NCI-H748 treated with DMSO at 0.1 percent for 48 hours (cell line): ENCODE data around the gene DSTYK.
A peak's percentile ranks its signal among the peaks of the same experiment; 100 is the strongest.

Source experiments
- DNase-seq: peaks from one replicate; lab custom pipeline; 2025; lab: John Stamatoyannopoulos, UW

The DSTYK gene, protein sequence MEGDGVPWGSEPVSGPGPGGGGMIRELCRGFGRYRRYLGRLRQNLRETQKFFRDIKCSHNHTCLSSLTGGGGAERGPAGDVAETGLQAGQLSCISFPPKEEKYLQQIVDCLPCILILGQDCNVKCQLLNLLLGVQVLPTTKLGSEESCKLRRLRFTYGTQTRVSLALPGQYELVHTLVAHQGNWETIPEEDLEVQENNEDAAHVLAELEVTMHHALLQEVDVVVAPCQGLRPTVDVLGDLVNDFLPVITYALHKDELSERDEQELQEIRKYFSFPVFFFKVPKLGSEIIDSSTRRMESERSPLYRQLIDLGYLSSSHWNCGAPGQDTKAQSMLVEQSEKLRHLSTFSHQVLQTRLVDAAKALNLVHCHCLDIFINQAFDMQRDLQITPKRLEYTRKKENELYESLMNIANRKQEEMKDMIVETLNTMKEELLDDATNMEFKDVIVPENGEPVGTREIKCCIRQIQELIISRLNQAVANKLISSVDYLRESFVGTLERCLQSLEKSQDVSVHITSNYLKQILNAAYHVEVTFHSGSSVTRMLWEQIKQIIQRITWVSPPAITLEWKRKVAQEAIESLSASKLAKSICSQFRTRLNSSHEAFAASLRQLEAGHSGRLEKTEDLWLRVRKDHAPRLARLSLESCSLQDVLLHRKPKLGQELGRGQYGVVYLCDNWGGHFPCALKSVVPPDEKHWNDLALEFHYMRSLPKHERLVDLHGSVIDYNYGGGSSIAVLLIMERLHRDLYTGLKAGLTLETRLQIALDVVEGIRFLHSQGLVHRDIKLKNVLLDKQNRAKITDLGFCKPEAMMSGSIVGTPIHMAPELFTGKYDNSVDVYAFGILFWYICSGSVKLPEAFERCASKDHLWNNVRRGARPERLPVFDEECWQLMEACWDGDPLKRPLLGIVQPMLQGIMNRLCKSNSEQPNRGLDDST

DNA sequence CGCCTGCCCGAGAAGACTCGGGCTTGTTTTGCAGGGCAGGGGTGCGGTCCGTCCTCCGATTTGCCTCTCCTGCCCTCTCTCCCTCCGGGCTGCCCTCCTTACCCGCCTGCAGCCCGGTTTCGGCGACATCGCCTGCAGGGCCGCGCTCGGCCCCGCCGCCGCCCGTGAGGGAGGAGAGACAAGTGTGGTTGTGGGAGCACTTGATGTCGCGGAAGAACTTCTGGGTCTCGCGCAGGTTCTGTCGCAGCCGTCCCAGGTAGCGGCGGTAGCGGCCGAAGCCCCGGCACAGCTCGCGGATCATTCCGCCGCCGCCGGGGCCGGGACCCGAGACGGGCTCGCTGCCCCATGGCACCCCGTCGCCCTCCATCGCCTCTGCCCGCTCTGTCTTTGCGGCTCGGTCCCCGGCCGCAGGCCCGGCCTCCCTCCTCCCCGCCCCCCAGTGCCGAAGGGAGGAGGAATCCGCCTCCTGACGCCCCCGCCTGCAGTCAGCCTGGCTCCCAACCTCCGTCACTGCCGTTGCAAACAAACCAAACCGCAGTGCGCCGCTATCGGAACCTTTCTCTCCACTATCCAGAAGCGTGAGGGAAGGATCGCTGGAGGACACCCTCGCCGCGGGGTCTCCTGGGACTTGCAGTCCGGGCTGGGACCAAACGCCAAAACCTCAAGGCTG is at the start of gene DSTYK:
Gene DSTYK, minus strand, starts transcription at position 534 of the 670 bp plus-strand sequence. Its CDS starts 167 bp downstream, at position 367.
- peak; percentile 54 for DNase-seq

DNA sequence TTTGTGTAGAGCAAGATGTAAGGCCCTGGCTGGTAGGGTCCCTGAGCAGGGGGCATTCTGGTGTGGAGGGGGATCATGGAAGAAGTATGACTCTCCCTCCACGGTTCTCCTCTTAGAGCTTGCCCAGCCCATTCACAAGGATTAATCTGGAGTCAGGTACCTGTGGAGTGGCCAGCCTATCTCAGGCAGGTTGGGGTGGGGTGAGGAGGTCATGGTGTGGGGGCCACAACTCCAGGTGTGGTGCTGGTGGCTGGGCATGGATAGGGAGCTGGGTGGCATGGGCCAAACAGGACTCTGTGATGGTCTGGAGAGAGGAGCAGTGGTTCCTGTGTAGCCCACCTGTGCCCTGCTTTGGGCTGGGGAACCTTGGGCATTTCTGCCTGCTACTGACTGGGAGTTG is 48.5 kb upstream of the DSTYK start:
- no peak for DNase-seq

DNA sequence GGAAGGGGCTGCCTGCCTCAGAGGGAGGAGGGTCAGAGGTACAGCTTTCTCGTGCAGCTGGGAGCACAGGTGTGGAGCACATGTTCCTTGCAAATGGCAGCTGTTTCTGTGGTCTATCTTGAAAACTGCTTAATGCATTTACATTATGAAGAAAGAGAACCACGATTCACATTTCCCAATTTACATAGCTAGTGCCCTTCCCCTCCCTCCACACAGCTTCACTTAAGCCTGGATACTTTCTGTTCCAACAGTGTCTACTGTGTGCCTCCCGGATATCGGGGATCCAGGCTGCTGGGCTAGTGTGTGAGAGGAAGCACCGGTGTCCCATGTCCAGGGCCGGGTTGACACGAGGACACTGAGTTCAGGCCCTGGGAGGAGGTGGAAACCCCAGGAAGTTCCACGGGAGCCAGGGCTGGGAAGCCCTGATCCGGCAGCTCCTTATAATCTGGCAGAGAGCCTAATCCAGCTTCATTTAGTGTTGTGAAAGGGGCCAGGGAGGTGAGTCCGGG is 47.9 kb upstream of the DSTYK start:
- no peak for DNase-seq

DNA sequence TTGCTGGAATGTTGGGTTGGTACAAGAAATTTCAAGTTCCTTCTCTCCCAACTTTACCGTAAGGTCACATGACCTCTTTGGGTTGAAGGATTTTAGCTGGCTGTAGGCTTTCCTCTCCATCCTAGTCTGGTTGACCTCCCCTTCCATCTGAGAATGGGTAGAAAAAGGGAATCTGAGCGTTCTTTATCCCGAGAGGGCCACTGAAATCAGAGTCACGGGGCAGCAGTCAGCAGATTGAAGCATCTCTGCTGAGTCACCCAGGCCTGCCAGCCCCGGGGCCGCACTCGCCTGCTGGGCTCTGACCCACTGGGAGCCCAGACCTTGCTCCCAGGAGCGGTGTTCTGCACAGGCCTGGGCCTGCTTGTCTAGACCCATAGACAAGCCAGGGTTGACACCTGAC is 47.2 kb upstream of the DSTYK start:
- DNase-seq, result no peak

DNA sequence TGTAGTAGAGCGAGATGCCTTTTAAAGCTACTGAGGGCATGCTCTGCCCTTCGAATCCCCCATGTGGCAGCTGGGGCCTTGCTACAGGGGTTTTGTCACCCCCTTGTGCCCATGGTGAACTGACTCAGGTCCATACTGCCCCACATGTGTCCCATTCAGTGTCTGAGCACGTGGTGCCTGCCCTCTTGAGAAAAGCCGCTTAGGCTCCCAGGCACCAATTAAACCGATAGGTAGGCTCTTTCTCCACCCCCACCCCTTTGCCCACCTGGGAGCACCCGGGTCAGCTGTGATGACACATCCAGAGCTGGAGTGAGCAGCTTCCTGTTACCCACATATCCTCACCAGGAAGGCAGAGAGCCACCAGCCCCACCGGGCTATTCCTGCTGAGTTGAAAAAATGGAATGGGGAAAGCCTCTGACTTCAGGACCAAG is 46.8 kb upstream of the DSTYK start:
- DNase-seq, result no peak

DNA sequence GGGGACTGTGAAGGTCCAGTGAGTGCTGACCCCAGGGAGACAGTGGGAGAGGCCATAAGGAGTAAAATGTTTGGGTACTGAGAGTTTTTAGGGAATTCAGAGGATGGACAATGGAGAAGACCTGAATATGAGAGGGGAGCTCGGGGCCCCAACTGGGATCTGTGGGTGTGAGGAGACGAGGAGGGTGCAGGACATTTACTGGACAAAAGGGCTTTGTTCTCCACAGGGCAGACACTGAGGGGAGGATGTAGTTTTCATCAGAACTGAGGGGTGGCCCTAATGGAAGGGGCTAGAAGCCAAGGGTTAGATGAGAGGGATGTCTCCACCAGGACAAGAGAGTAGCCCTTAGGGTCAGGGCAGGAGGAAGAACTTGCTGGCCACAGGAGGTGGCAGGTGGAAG is 46.2 kb upstream of the DSTYK start:
- DNase-seq, result no peak

DNA sequence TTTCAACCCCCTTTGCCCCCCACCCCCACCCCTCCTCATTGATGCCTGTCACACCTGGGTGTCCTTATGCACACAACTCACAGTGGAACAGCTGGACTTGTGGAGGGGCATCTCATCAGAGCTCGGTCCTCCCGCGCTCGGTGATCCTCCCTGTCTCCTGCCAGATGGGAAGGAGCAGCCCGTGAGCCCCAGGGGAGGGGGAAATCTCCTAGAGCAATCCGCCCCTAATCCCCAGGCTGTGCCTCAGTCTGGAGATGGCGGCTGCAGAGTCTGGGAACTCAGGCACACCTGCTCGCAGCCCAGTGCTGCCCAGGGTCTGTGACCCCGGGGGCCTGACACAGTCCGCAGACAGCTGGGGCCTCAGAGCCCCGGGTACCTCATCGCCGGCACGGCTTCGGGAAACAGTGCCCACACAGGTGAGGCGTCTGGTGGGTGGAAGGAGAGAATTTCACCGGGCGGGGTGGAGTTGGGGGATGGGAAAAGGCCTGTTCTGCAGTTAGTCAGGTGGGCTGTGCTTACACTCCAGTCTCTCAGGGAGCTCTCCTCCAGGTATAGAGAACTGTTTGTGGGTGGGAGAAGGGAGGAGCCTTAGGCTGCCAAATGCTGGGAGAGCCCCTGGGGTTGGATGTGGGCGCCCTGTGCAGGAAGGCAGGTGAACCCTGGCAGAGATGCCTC is 45.6 kb upstream of the DSTYK start:
- DNase-seq, result no peak

DNA sequence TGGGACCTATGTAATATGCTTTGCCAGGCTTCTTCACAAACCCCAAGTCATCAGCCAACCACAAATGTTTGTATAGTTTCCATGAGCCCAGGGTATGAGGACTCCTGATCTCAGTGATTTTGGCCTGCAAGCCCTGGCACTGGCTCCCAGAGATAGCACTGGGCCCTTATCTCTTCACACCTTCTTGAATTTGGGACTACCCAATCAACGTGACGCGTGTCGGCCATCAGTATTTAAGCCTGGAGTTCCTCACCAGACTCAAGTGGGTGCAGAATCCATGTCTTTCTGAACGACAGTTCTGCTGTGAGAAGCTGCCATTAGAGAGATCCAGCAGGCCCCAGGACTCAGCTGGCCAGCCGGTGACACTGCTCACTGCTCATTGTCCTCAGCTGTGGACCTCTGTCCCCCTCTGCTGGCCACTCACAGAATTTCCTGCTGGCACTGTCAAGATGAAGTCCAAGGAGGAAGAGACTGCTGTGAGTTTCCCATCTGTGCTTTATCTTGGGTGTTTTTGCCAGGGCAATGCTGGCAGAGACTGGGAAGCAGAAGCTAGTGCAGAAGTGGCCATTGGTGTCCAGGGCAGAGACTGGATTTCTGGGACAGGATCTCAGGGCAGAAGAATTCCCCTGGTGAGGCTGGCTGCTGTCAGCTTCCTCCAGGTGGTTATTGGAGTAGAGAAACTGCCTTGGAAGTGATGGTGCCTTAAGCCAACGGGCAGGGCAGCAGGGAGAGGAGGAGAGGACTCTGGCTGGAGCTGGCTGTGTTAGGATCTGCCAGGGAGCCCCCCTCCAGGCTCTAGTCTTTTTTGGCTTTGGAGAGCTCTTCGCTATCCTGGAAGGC is 44.7 kb upstream of the DSTYK start:
- peak; percentile 21 for DNase-seq

DNA sequence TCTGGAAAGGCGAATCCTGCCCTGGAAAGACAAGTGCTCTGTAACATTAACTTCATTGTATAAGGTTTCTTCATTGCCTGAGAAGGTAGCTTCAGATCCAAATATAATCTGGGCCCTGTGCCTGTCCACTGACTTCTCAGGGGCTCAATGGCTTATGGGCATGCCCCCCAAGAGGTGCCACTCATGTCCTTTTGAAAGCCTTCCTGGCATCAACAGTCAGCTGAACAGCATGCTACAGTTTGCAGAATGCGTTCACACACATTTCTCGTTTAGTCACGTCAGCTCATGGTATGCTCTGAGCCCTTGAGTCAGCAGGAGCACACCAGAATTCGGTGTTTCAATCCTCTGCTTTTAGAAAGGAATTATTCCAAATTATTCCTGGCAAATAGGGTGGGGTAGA is 40.1 kb upstream of the DSTYK start:
- no peak for DNase-seq

DNA sequence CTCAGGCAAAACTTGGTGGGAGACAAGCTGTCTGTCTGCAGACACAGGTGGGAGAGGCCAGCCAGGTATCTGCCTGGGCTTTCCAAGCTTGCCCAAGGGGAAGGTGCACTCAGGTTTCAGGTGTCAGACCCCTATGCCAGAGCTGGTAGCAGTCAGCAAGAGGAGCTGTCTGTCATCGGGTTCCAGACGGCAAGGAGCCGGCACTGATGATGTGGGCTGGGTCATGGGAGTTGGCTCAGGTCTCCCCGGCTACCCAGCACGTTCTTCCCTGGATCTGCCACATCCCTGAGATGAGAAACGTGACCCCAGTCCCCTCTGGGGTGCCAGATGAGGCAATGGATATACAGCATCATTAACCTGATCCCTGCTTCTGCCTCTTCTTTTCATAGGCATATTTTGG is 39.2 kb upstream of the DSTYK start:
- no peak for DNase-seq

DNA sequence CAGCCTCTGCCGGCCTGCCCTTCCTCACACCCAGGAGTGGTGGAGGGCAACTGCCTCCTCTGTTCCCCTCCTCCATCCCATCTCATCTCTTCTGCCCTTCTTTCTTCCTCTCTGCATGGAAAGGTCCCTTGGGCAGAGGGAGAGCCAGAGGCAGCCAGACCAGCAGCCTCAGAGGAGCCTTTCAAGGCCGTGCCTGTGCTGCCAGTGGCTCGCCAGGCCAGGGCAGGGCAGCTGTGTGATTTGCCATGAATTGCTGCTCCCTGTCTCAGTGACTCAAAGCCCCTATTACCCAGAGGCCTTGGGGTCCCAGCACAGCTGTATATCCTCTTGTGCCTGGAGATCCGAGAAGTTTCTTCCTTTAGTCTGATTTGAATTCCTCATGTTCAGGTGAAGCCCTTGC is 38.1 kb upstream of the DSTYK start:
- no peak for DNase-seq

DNA sequence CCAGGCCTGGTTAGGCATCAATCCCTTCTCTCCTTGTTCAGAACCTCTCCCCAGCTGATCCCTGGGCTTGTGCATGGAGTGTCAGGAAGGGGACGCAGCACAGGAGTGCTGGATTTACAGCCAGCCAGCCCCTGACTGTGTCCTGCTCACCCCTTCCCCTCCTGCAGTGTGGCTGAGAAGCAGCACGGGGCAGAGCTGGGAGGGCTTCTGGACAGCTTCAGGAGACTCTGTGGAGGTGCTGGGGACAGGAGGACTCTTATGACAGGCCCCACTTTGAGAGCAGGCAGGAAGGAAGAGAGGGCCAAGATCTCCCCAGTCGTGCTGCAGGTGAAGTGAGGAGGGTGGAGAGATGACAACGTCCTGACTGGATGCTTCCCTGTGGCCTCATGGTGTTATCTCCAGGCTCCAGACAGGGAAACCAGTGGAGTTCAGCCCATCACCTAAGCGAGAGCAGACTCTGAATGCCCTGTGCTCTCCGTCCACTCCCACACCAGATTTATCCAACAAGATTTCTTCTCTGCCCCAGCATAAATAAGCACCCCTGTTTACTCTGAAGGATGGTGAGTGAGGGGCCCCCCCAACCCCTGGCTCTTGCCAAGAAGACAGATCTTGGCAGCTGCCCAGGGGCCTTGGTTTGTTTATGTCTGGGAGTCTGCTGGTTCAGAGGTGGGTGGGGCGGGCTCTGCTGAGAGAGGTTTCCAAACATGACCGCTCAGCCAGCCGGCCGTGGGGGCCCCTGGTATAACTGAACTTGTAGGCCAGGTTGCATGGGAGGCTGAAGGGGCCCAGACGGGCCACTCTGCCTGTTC is 37.5 kb upstream of the DSTYK start:
- no peak for DNase-seq

DNA sequence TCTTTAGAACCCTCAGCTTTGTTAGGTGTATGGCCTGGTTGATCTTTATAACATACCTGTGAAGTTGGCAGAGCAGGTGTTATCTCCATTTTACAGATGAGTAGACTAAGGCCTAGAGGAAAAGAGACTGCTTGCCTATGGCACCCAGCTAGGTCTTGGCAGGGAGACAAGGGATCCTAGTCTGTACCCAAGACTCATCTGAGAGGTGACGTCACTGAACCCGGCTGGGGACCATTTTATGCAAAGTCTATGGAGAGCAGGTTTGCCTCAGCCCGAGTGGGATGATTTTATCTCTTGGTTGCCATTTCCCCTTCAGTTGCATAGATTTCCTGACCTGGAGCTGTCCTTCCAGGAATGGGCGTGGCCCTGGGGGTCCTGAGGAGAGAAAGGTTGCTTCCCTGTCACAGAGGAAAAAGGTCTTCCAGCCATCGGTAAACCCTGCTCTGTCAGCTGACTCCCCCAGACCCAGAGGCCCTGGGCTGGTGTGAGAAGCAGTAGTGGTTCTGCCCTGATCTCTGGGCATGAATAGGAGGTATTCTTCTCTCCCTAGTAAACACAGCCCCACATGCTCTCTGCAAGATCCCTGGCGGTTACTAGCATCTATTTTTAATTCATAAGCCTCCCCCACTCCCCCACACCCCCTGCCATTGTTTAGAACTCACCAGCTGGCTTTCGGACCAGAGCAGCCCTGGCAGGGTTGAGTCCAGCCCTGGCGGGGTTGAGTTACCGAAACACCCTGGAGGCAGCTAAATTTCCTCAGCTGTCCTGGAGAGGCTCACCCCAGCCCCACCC is 35.8 kb upstream of the DSTYK start:
- DNase-seq, result no peak

DNA sequence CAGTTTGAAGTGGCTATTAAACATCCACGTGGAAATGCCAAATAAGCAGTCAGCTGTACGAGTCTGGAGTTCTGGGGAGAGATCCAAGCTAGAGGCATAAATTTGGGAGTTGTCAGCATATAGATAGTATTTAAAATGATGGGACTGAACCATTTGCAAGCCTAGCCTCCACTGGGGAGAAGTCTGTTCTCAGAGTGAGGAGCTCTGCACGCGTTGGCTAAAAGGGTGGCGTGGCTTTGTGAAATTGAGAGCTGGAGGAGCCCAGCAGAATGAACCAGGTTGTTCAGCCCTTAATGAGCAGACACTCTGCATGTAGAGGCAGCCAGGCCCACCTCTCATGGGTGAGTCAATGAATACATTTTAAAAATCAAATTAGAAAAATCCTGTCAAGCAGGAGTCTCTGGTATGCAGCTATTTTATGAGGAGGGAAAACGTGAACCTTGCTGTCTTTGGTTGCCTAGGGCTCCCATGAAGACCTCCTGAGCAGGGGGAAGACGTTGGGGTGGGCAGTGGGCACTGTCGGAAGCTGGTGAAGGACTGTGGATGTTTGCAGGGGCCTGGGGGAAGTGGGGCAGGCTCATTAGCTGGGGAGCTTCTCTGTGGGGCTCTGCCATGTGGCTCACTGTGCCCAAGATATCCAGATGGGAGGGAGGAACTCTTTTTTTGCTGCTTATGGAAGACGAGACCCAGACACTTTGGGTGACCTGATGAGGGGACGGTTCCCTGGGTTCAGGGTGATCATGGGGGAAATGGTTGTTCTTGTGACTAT is 35.0 kb upstream of the DSTYK start:
- no peak for DNase-seq

DNA sequence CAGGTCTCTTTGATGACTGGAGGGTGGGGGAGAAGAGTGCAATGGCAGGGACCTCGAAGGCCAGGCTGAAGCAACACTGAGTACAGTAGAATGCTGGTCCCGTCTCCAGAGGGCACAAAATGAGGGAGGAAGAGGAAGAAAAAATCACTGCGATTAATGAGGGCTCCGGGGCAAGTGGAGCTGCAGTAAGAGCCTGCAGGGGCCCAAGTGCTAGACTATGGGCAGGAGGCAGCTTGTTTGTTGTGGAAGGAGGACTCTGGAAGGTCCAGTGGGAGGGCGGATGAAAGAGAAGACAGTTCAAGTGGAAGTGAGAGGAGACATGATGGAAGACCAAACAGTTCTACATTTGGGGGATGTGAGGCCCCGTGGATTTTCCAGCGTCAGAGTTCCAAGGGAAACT is 33.6 kb upstream of the DSTYK start:
- DNase-seq, result no peak

DNA sequence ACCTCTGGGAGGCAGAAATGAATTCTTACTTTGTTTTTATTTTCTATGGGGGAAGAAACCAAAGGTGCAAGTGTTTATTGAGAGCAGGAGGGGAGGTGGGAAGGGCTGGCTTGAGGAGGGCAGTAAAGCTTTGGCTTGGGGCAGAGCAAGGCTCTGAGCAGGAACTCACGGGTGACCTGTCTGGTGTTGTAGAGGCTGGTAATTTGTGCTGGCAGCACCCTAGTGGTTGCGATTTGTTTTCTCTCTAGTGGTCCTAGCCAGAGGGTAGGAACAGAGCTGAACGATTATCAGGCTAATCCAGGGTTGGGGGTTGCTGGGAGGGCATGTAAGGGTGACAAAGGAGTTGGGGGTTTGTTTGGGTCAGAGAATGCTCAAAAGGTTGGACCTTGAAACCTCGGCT is 32.9 kb upstream of the DSTYK start:
- DNase-seq, result no peak

DNA sequence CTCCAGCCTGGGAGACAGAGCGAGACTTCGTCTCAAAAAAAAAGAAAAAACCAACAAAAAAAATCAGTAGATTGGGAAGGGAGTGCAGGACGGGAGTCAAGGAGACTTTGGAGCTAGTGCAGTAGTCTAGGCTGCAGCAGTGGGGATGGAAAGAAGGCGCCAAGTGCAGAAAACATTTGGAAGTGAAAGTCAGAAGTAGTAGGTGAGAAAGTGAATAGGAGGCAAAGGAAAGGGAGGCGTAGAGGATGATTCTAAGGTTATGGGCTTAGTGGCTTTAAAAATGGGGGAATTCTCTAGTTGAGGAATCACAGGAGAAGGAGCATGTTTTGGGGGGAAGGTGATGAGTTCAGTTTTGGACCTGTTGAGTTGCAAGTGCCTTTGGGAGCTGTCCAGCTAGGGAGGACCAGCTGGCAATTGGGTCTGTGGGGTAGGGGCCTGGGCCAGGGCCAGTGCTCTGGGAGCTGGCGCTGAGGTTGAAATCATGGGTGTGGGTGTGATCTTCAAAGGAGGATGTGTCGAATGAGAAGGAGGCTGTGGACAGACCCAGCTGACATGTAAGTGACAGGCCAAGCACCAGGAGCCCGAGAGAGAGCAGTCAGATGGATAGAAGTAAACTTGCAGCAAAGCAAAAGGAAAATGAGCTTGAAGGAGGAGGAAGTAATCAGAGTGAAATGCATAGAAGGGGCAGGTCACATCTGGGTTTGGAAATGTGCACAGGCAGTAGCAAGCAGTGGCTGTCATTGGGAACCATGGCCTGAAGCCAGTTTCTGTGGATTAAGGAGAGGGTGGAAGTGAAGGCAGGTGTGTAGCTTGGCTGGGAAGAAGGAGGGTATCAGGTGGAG is 32.1 kb upstream of the DSTYK start:
- no peak for DNase-seq
